ENCODE results near the gene FOXP2.
"Not testable (repeated sequence)": the region's sequence is repeated elsewhere in the genome, so short reads cannot be mapped to it uniquely, and the experiment has no call there.

FOXP2 gene

GRCh38 chr7:114426382-114426781, 11.8 kb downstream of the FOXP2 start:
- Histone ChIP-seq H3K9me3 (ENCODE audit: control insufficient read depth, low read length) (no peaks in the 10 kb centered on the region), H3K4me1 (ENCODE audit: control insufficient read depth, insufficient read depth, low read length) (no peaks in the 10 kb centered on the region), H3K9ac (ENCODE audit: low read length) (no peak overlapping the region), H3K36me3 (ENCODE audit: control insufficient read depth, insufficient read depth, low read length, severe bottlenecking) (no peaks in the 10 kb centered on the region), H3K27me3 (replicated peaks; ENCODE audit: control insufficient read depth, insufficient read depth, low read length) (no peaks in the 10 kb centered on the region), H3K4me3 (ENCODE audit: low read length) (no peak overlapping the region)
- no peak for DNase-seq (ENCODE audit: low read depth)

- H3K27me3 ChIP-seq (replicated peaks; ENCODE audit: control insufficient read depth, insufficient read depth, low read length): no peaks in the 10 kb centered on the region
- H3K4me3 ChIP-seq (ENCODE audit: low read length): no peak overlapping the region
- no peaks in the 10 kb centered on the region for H3K36me3 ChIP-seq (ENCODE audit: control insufficient read depth, insufficient read depth, low read length, severe bottlenecking)
- peak; percentile 67 for DNase-seq (ENCODE audit: low read depth)
- no peaks in the 10 kb centered on the region for H3K4me1 ChIP-seq (ENCODE audit: control insufficient read depth, insufficient read depth, low read length)
- H3K9me3 ChIP-seq (ENCODE audit: control insufficient read depth, low read length): no peaks in the 10 kb centered on the region
- no peak overlapping the region for H3K9ac ChIP-seq (ENCODE audit: low read length)
These were observed 12.2 kb downstream of the FOXP2 start for GRCh38 chr7:114426824-114427223.

GRCh38 chr7:114428211-114428610, 13.6 kb downstream of the FOXP2 start:
- no peak overlapping the region for H3K9ac ChIP-seq (ENCODE audit: low read length)
- H3K4me1 ChIP-seq (ENCODE audit: control insufficient read depth, insufficient read depth, low read length): peaks cover 4% of the 10 kb centered on the region
- DNase-seq (ENCODE audit: low read depth): no peak
- no peaks in the 10 kb centered on the region for H3K9me3 ChIP-seq (ENCODE audit: control insufficient read depth, low read length)
- no peaks in the 10 kb centered on the region for H3K36me3 ChIP-seq (ENCODE audit: control insufficient read depth, insufficient read depth, low read length, severe bottlenecking)
- H3K4me3 ChIP-seq (ENCODE audit: low read length): no peak overlapping the region
- H3K27me3 ChIP-seq (replicated peaks; ENCODE audit: control insufficient read depth, insufficient read depth, low read length): no peaks in the 10 kb centered on the region

GRCh38 chr7:114431189-114431588, 16.6 kb downstream of the FOXP2 start:
- H3K27me3 ChIP-seq (replicated peaks; ENCODE audit: control insufficient read depth, insufficient read depth, low read length): no peaks in the 10 kb centered on the region
- no peaks in the 10 kb centered on the region for H3K9me3 ChIP-seq (ENCODE audit: control insufficient read depth, low read length)
- H3K36me3 ChIP-seq (ENCODE audit: control insufficient read depth, insufficient read depth, low read length, severe bottlenecking): no peaks in the 10 kb centered on the region
- no peak overlapping the region for H3K9ac ChIP-seq (ENCODE audit: low read length)
- H3K4me3 ChIP-seq (ENCODE audit: low read length): no peak overlapping the region
- peaks cover 4% of the 10 kb centered on the region for H3K4me1 ChIP-seq (ENCODE audit: control insufficient read depth, insufficient read depth, low read length)
- DNase-seq (ENCODE audit: low read depth): no peak

- Histone ChIP-seq H3K4me1 (ENCODE audit: control insufficient read depth, insufficient read depth, low read length) (peaks cover 4% of the 10 kb centered on the region), H3K27me3 (replicated peaks; ENCODE audit: control insufficient read depth, insufficient read depth, low read length) (no peaks in the 10 kb centered on the region), H3K9ac (ENCODE audit: low read length) (no peak overlapping the region), H3K4me3 (ENCODE audit: low read length) (no peak overlapping the region), H3K36me3 (ENCODE audit: control insufficient read depth, insufficient read depth, low read length, severe bottlenecking) (no peaks in the 10 kb centered on the region), H3K9me3 (ENCODE audit: control insufficient read depth, low read length) (no peaks in the 10 kb centered on the region)
- DNase-seq (ENCODE audit: low read depth): no peak
These were observed 17.4 kb downstream of the FOXP2 start for GRCh38 chr7:114432061-114432460.

- no peaks in the 10 kb centered on the region for H3K9me3 ChIP-seq (ENCODE audit: control insufficient read depth, low read length)
- no peak overlapping the region for H3K4me3 ChIP-seq (ENCODE audit: low read length)
- H3K27me3 ChIP-seq (replicated peaks; ENCODE audit: control insufficient read depth, insufficient read depth, low read length): no peaks in the 10 kb centered on the region
- peaks cover 4% of the 10 kb centered on the region for H3K4me1 ChIP-seq (ENCODE audit: control insufficient read depth, insufficient read depth, low read length)
- no peak for DNase-seq (ENCODE audit: low read depth)
- no peak overlapping the region for H3K9ac ChIP-seq (ENCODE audit: low read length)
- H3K36me3 ChIP-seq (ENCODE audit: control insufficient read depth, insufficient read depth, low read length, severe bottlenecking): no peaks in the 10 kb centered on the region
These were observed 18.1 kb downstream of the FOXP2 start for GRCh38 chr7:114432703-114433102.

- no peaks in the 10 kb centered on the region for H3K27me3 ChIP-seq (replicated peaks; ENCODE audit: control insufficient read depth, insufficient read depth, low read length)
- H3K9me3 ChIP-seq (ENCODE audit: control insufficient read depth, low read length): no peaks in the 10 kb centered on the region
- H3K4me1 ChIP-seq (ENCODE audit: control insufficient read depth, insufficient read depth, low read length): no peaks in the 10 kb centered on the region
- DNase-seq (ENCODE audit: low read depth): no peak
- H3K4me3 ChIP-seq (ENCODE audit: low read length): no peak overlapping the region
- no peaks in the 10 kb centered on the region for H3K36me3 ChIP-seq (ENCODE audit: control insufficient read depth, insufficient read depth, low read length, severe bottlenecking)
- H3K9ac ChIP-seq (ENCODE audit: low read length): no peak overlapping the region
These were observed 25.0 kb downstream of the FOXP2 start for GRCh38 chr7:114439581-114439980.

- H3K9ac ChIP-seq (ENCODE audit: low read length); DNase-seq (ENCODE audit: low read depth); H3K36me3 ChIP-seq (ENCODE audit: control insufficient read depth, insufficient read depth, low read length, severe bottlenecking); H3K27me3 ChIP-seq (replicated peaks; ENCODE audit: control insufficient read depth, insufficient read depth, low read length); H3K9me3 ChIP-seq (ENCODE audit: control insufficient read depth, low read length); H3K4me1 ChIP-seq (ENCODE audit: control insufficient read depth, insufficient read depth, low read length); H3K4me3 ChIP-seq (ENCODE audit: low read length): not testable (repeated sequence)
These were observed 26.3 kb downstream of the FOXP2 start for GRCh38 chr7:114440927-114441326.

- no peaks in the 10 kb centered on the region for H3K4me1 ChIP-seq (ENCODE audit: control insufficient read depth, insufficient read depth, low read length)
- no peaks in the 10 kb centered on the region for H3K9me3 ChIP-seq (ENCODE audit: control insufficient read depth, low read length)
- no peak for DNase-seq (ENCODE audit: low read depth)
- no peak overlapping the region for H3K9ac ChIP-seq (ENCODE audit: low read length)
- H3K27me3 ChIP-seq (replicated peaks; ENCODE audit: control insufficient read depth, insufficient read depth, low read length): no peaks in the 10 kb centered on the region
- no peaks in the 10 kb centered on the region for H3K36me3 ChIP-seq (ENCODE audit: control insufficient read depth, insufficient read depth, low read length, severe bottlenecking)
- H3K4me3 ChIP-seq (ENCODE audit: low read length): no peak overlapping the region
These were observed 29.6 kb downstream of the FOXP2 start for GRCh38 chr7:114444196-114444595.

GRCh38 chr7:114450431-114450830, 35.8 kb downstream of the FOXP2 start:
- no peaks in the 10 kb centered on the region for H3K27me3 ChIP-seq (replicated peaks; ENCODE audit: control insufficient read depth, insufficient read depth, low read length)
- H3K4me3 ChIP-seq (ENCODE audit: low read length): no peak overlapping the region
- DNase-seq (ENCODE audit: low read depth): no peak
- H3K9me3 ChIP-seq (ENCODE audit: control insufficient read depth, low read length): no peaks in the 10 kb centered on the region
- no peaks in the 10 kb centered on the region for H3K4me1 ChIP-seq (ENCODE audit: control insufficient read depth, insufficient read depth, low read length)
- H3K36me3 ChIP-seq (ENCODE audit: control insufficient read depth, insufficient read depth, low read length, severe bottlenecking): no peaks in the 10 kb centered on the region
- H3K9ac ChIP-seq (ENCODE audit: low read length): no peak overlapping the region

- H3K9ac ChIP-seq (ENCODE audit: low read length): no peak overlapping the region
- H3K27me3 ChIP-seq (replicated peaks; ENCODE audit: control insufficient read depth, insufficient read depth, low read length): no peaks in the 10 kb centered on the region
- H3K4me3 ChIP-seq (ENCODE audit: low read length): no peak overlapping the region
- H3K36me3 ChIP-seq (ENCODE audit: control insufficient read depth, insufficient read depth, low read length, severe bottlenecking): no peaks in the 10 kb centered on the region
- H3K4me1 ChIP-seq (ENCODE audit: control insufficient read depth, insufficient read depth, low read length): no peaks in the 10 kb centered on the region
- no peaks in the 10 kb centered on the region for H3K9me3 ChIP-seq (ENCODE audit: control insufficient read depth, low read length)
- no peak for DNase-seq (ENCODE audit: low read depth)
These were observed 45.0 kb downstream of the FOXP2 start for GRCh38 chr7:114459574-114459973.

GRCh38 chr7:114460021-114460420, 45.4 kb downstream of the FOXP2 start:
- H3K9me3 ChIP-seq (ENCODE audit: control insufficient read depth, low read length): no peaks in the 10 kb centered on the region
- no peaks in the 10 kb centered on the region for H3K36me3 ChIP-seq (ENCODE audit: control insufficient read depth, insufficient read depth, low read length, severe bottlenecking)
- no peak overlapping the region for H3K4me3 ChIP-seq (ENCODE audit: low read length)
- no peak overlapping the region for H3K9ac ChIP-seq (ENCODE audit: low read length)
- no peaks in the 10 kb centered on the region for H3K4me1 ChIP-seq (ENCODE audit: control insufficient read depth, insufficient read depth, low read length)
- DNase-seq (ENCODE audit: low read depth): no peak
- H3K27me3 ChIP-seq (replicated peaks; ENCODE audit: control insufficient read depth, insufficient read depth, low read length): no peaks in the 10 kb centered on the region
